ENCODE measurements around the gene SUGCT.
"Not testable (repeated sequence)": the region's sequence is repeated elsewhere in the genome, so short reads cannot be mapped to it uniquely, and the experiment has no call there.

The SUGCT gene

DNA sequence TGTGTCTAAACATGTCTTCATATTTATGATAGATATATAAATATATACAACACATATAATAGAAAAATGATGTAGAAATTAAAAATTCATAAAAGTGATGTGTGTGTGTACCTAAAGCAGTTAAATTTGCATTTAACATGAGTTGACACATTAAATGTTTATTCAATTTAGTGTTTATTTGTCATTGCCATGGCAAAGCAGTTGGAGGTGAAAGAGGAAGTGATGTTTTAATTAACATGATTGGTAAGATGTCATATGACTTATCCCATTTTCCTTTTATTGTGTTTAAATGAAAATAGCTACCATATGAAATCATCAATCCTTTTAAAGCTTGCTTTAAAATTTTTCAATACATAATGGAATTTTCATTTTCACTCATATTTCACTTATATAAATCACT lies 452.6 kb downstream of the SUGCT start:
- DNase-seq: no peak

- DNase-seq: no peak
These were observed 460.3 kb downstream of the SUGCT start for GRCh38 chr7:40595129-40595528.

- DNase-seq: no peak
These were observed 461.0 kb downstream of the SUGCT start for GRCh38 chr7:40595832-40596231.

GRCh38 chr7:40597517-40597916 lies 462.7 kb downstream of the SUGCT start:
- DNase-seq: no peak

DNA sequence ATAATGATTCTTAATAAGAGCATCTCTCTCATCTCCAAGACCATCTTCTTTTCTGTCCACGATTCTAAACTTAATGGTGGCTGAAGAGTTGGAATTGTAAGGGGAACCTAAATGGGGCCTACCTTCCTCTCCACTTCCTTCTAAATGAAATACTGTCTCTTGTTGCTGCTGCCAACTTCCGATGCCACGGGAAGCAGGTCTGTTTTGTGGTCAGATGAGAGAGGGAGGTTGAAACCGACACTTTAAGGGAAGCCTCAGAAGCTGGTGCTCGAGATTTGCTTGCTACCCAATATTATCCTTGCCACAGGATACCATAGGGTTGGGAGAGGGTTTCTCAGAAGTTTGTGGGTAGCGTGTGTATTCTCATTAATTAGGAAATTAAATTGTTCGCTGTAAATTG lies 464.1 kb downstream of the SUGCT start:
- DNase-seq: no peak

DNA sequence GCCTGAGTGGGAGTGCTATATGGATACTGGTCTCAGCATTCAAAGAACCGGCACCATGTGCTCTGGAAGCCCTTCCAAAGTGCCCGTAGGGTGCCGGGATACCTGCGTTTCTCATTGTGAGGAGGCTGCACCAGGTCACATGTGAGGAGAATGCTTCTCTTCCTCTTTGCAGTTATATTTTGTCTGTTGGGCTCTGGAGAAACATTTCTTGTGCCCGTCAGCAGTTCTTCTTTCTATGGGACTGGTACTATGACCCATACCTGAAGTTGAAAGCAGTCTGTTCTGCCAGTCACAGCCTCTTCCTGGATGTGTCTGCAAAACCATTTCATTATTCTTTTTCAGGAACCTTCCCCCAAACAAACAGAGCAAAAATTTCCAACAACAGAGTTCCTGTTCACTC lies 465.0 kb downstream of the SUGCT start:
- DNase-seq: no peak

GRCh38 chr7:40602351-40602750 lies 467.5 kb downstream of the SUGCT start:
- not testable (repeated sequence) for DNase-seq

DNA sequence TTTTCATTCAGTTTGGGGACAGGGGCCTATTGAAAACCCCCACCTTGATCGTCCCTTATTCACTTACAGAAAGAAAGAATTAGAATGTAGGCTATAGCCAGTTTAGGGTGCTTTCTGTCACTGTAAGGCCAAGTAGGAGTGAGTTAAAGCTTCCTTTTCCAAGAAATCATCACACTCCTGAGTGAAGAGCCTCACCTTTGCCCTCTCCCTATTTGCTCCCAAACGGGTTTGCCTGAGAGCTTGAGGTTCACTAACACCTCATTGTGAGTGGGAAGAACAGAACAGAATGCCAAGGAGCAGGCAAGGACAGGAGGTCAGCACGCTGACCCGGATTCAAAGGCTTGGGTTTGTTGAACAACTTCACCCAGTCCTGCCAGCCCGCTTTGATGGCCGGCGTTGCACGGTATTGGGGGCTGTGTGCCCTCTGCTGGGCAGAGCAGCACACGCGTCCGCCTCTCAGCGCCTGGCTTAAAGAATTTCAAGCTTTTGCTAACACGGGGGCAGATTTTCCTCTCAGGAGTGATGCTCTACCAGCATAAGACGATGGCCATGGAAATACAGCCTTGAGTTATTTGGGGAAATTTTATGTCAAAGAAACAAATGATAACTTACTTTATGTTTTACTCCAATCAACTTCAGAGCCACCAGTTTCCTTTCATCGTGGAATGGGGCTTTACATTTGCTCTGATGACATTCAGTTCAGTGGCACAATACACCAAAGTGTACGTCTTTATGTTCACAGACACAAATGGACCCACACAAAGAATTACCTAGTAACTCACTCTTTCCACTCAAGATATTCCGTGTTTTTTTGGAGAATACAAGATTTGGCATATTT lies 470.0 kb downstream of the SUGCT start:
- DNase-seq: peak; percentile 40

DNA sequence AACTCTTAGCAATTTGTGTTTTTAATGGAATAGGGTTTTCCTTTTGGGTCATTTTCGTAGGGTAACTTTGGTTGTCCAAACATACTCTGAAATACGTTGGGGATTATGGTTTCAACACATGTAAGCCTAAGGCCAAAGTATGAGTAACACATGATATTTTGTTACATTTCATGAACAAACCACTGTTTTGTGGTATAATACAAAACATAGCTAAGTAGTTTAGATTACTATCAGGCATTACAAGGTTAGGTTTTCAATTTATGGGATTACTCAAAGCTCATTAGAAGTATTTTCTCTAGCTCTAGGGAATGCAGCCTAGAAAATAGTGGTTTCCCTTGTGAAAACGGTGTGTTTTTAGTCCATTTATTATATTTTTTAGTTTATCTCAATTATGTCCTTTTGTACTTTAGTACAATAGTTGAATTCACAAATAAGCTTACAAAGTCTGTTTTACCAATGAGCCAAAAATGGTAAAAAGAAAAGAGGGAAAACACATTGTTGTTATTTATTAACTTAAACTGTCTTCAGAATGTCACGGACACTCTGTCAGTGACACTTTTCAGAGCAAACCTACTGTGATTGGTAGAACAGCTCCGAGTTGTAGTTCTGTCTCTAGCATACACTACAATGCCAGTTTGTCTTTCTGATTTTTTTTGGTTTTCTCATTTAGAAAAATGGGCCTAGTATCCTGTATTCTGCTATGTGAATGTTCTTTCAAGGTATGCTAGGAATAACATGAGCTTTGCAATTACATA lies 473.7 kb downstream of the SUGCT start:
- no peak for DNase-seq

DNA sequence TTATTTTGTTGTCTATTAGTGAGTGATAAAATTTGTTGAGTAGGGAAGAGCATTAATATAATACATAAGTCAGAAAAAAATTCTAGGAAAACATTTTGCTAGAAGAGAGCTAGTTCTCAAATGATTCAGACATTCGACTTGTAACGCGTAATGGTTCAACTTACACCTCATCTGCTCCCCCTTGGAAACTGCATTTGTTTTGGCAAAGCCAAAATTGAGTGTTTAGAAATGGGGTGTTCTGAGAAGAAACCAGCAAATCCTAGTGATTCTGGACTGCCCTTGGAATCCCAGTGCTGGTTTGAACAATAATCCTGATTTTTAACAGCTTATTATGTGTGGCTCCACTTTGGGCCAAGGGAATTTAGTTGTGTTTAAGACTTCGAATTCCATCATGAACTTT lies 475.7 kb downstream of the SUGCT start:
- DNase-seq: no peak

GRCh38 chr7:40611095-40611871 lies 476.5 kb downstream of the SUGCT start:
- no peak for DNase-seq

- no peak for DNase-seq
These were observed 477.5 kb downstream of the SUGCT start for GRCh38 chr7:40612298-40612697.

GRCh38 chr7:40619647-40620046 lies 484.8 kb downstream of the SUGCT start:
- DNase-seq: no peak

DNA sequence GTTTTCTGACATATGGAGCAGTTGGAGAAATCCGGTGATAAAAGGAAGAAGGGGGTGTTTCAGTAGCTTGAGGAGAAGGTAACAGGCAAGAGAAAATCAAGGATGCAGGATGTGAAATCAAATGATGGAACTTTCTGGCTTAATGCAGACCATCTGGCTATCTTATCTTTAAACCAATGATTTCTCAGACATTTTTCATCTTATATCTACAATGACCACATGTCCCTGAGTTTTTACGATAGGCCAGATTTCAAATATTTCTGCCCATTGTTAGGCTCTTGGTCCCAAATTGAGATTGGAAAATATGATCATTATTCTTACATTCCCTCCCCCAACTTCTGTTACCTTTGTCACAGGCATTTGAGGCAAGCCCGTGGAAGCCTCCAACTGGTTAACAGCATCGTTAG lies 486.8 kb downstream of the SUGCT start:
- no peak for DNase-seq

GRCh38 chr7:40622941-40623501 lies 488.2 kb downstream of the SUGCT start:
- no peak for DNase-seq

- no peak for DNase-seq
These were observed 489.1 kb downstream of the SUGCT start for GRCh38 chr7:40623863-40624262.

GRCh38 chr7:40627361-40627760 lies 492.6 kb downstream of the SUGCT start:
- DNase-seq: not testable (repeated sequence)

- no peak for DNase-seq
These were observed 495.1 kb downstream of the SUGCT start for GRCh38 chr7:40629891-40630290.

GRCh38 chr7:40634118-40634517 lies 499.3 kb downstream of the SUGCT start:
- DNase-seq: no peak

- no peak for DNase-seq
These were observed 503.9 kb downstream of the SUGCT start for GRCh38 chr7:40638545-40639320.

DNA sequence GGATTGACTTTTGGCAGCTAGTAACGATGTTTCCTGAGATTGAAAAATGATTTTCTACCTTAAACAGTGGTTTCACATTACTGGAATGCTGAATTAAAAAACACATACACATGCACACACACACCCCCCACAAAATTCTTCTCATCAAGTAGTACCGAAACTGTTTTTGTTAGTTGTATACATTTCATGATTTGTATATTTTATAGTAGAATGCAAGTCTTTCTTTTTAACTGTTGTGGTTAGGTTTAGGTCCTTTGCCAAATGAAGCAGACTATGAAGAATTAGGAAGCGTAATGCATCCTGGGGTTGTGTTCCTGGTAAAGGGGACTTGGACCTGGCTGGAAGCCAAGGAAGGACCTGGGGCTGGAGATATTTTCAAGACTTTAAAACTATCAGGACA lies 505.8 kb downstream of the SUGCT start:
- DNase-seq: no peak

GRCh38 chr7:40641701-40642100 lies 506.9 kb downstream of the SUGCT start:
- no peak for DNase-seq
